A172 (cell line): ENCODE data around the gene ABHD18. TPM values are rescaled to one million over a fixed set of nuclear protein-coding genes. Genes with fewer than 3 reads are reported as not detected.
A peak's percentile ranks its signal among the peaks of the same experiment; 100 is the strongest.
"Not testable (repeated sequence)": the region's sequence is repeated elsewhere in the genome, so short reads cannot be mapped to it uniquely, and the experiment has no call there.

Experiments
- DNase-seq: peaks from one replicate; pipeline ENCODE4 v3.0.0-alpha.2; 2015; ENCODE audit warnings: low spot score
- total RNA-seq: library from RNA; depleted of rRNA; stranded (reverse); fragments of >200 nt; shearing (Covaris generic); gene quantifications from 2 replicates; pipeline ENCODE4 v1.2.3, GENCODE V29; 2014; rRNA removed

ABHD18 gene
- 4.2 and 5.7 TPM in 2 replicates for total RNA-seq

- peak; percentile 94 for DNase-seq
Observed at GRCh38 chr4:127965062-127965802, at the start of gene ABHD18, which contains the start of gene MFSD8. Gene ABHD18, plus strand, starts transcription at chr4:127965406. Its CDS starts 17,550 bp downstream, at chr4:127982956. Gene MFSD8, minus strand, starts transcription at chr4:127965173. Its CDS starts 40 bp downstream, at chr4:127965133.

- DNase-seq, result no peak
Observed at GRCh38 chr4:127916512-127916911, 48.7 kb upstream of the ABHD18 start.

- no peak for DNase-seq
Observed at GRCh38 chr4:127917151-127917550, 48.1 kb upstream of the ABHD18 start.

- DNase-seq, result no peak
Observed at GRCh38 chr4:127920521-127920920, 44.7 kb upstream of the ABHD18 start.

- no peak for DNase-seq
Observed at GRCh38 chr4:127922226-127922625, 43.0 kb upstream of the ABHD18 start.

- not testable (repeated sequence) for DNase-seq
Observed at GRCh38 chr4:127925720-127926119, 39.5 kb upstream of the ABHD18 start.

GRCh38 chr4:127930175-127930574, 35.0 kb upstream of the ABHD18 start:
- DNase-seq, result no peak

- not testable (repeated sequence) for DNase-seq
Observed at GRCh38 chr4:127931836-127932235, 33.4 kb upstream of the ABHD18 start.

GRCh38 chr4:127936974-127937373, 28.2 kb upstream of the ABHD18 start:
- peak; percentile 49 for DNase-seq

GRCh38 chr4:127957105-127957504, 8.1 kb upstream of the ABHD18 start:
- no peak for DNase-seq

GRCh38 chr4:127959794-127960193, 5.4 kb upstream of the ABHD18 start:
- no peak for DNase-seq

GRCh38 chr4:127963633-127964398, 1.4 kb upstream of the ABHD18 start:
- DNase-seq, result not testable (repeated sequence)

GRCh38 chr4:127964426-127965061, 662 bp upstream of the ABHD18 start:
- not testable (repeated sequence) for DNase-seq

GRCh38 chr4:127965803-127966175, 583 bp downstream of the ABHD18 start:
- peak; percentile 21 for DNase-seq

- DNase-seq, result no peak
Observed at GRCh38 chr4:127967141-127967775, 2.1 kb downstream of the ABHD18 start.

GRCh38 chr4:127968586-127968985, 3.4 kb downstream of the ABHD18 start:
- no peak for DNase-seq

- DNase-seq, result not testable (repeated sequence)
Observed at GRCh38 chr4:127970925-127971324, 5.7 kb downstream of the ABHD18 start.

GRCh38 chr4:127975121-127975770, 10.0 kb downstream of the ABHD18 start:
- DNase-seq, result no peak

GRCh38 chr4:127978930-127979329, 13.7 kb downstream of the ABHD18 start:
- no peak for DNase-seq

GRCh38 chr4:127982445-127982844, 17.2 kb downstream of the ABHD18 start:
- no peak for DNase-seq

- no peak for DNase-seq
Observed at GRCh38 chr4:127985989-127986388, 20.8 kb downstream of the ABHD18 start.
